ENCODE measurements around the gene RPS6KA2.
A peak's percentile ranks its signal among the peaks of the same experiment; 100 is the strongest.
"Not testable (repeated sequence)": the region's sequence is repeated elsewhere in the genome, so short reads cannot be mapped to it uniquely, and the experiment has no call there.

The RPS6KA2 gene

GRCh38 chr6:166408936-166409755 lies 217.9 kb downstream of the RPS6KA2 start:
- Mint-ChIP-seq H3K36me3 (peaks cover 10 to 16% of the 10 kb centered on the region in 2 donors), H3K4me3 (no peak overlapping the region), H3K27me3 (peaks cover 4 to 6% of the 10 kb centered on the region in 2 donors), H3K4me1 (peaks cover 9 to 10% of the 10 kb centered on the region in 2 donors), H3K27ac (peak overlapping the region; percentile 20), H3K9me3 (no peaks in the 10 kb centered on the region)
- no peak for DNase-seq
- no peak for ATAC-seq (replicated peaks)

- ATAC-seq (replicated peaks) (no peak), DNase-seq (no peak)
- Mint-ChIP-seq H3K4me3 (no peak overlapping the region), H3K36me3 (no peaks in the 10 kb centered on the region), H3K27ac (no peak overlapping the region), H3K27me3 (peaks cover 4 to 6% of the 10 kb centered on the region in 2 donors), H3K9me3 (no peaks in the 10 kb centered on the region), H3K4me1 (peaks cover 9 to 10% of the 10 kb centered on the region in 2 donors)
Measured at GRCh38 chr6:166406197-166406596, 220.9 kb downstream of the RPS6KA2 start.

GRCh38 chr6:166405386-166405785 lies 221.7 kb downstream of the RPS6KA2 start:
- Mint-ChIP-seq H3K4me1 (peaks cover 8 to 15% of the 10 kb centered on the region in 2 donors), H3K36me3 (no peaks in the 10 kb centered on the region), H3K27me3 (peaks cover 4 to 6% of the 10 kb centered on the region in 2 donors), H3K9me3 (no peaks in the 10 kb centered on the region), H3K27ac (peak overlapping the region; percentile 10), H3K4me3 (no peak overlapping the region)
- ATAC-seq (replicated peaks): no peak
- DNase-seq: no peak

GRCh38 chr6:166402582-166403277 lies 224.3 kb downstream of the RPS6KA2 start:
- Mint-ChIP-seq H3K9me3 (peaks cover 0 to 1% of the 10 kb centered on the region in 2 donors), H3K27me3 (peaks cover 17 to 18% of the 10 kb centered on the region in 2 donors), H3K27ac (no peak overlapping the region), H3K4me1 (peaks cover 2 to 7% of the 10 kb centered on the region in 2 donors), H3K36me3 (no peaks in the 10 kb centered on the region), H3K4me3 (no peak overlapping the region)
- DNase-seq (no peak), ATAC-seq (replicated peaks) (no peak)

GRCh38 chr6:166400649-166401250 lies 226.3 kb downstream of the RPS6KA2 start:
- not testable (repeated sequence) for H3K4me1 Mint-ChIP-seq, H3K27ac Mint-ChIP-seq, H3K36me3 Mint-ChIP-seq, H3K9me3 Mint-ChIP-seq, H3K4me3 Mint-ChIP-seq
- ATAC-seq (replicated peaks) (peak; percentile 73 to 90), DNase-seq (peak; percentile 42)
- peaks cover 20% of the 10 kb centered on the region in 2 donors for H3K27me3 Mint-ChIP-seq

- peaks cover 21% of the 10 kb centered on the region in 2 donors for H3K27me3 Mint-ChIP-seq
- DNase-seq (no peak), ATAC-seq (replicated peaks) (no peak)
- no peak overlapping the region for H3K27ac Mint-ChIP-seq
- no peaks in the 10 kb centered on the region for H3K36me3 Mint-ChIP-seq
- no peak overlapping the region for H3K4me3 Mint-ChIP-seq
- H3K9me3 Mint-ChIP-seq: peaks cover 0 to 1% of the 10 kb centered on the region in 2 donors
- peaks cover 2 to 7% of the 10 kb centered on the region in 2 donors for H3K4me1 Mint-ChIP-seq
Measured at GRCh38 chr6:166400181-166400580, 226.9 kb downstream of the RPS6KA2 start.

GRCh38 chr6:166398348-166398747 lies 228.7 kb downstream of the RPS6KA2 start:
- peaks cover 26% of the 10 kb centered on the region in 2 donors for H3K27me3 Mint-ChIP-seq
- H3K4me3 Mint-ChIP-seq: no peak overlapping the region
- no peak overlapping the region for H3K27ac Mint-ChIP-seq
- H3K9me3 Mint-ChIP-seq: peaks cover 0 to 1% of the 10 kb centered on the region in 2 donors
- DNase-seq (no peak), ATAC-seq (replicated peaks) (no peak)
- H3K36me3 Mint-ChIP-seq: no peaks in the 10 kb centered on the region
- peaks cover 2 to 7% of the 10 kb centered on the region in 2 donors for H3K4me1 Mint-ChIP-seq

- Mint-ChIP-seq H3K4me1 (peaks cover 2 to 7% of the 10 kb centered on the region in 2 donors), H3K4me3 (no peak overlapping the region), H3K36me3 (no peaks in the 10 kb centered on the region), H3K27me3 (peaks cover 26 to 29% of the 10 kb centered on the region in 2 donors), H3K9me3 (peaks cover 0 to 1% of the 10 kb centered on the region in 2 donors), H3K27ac (no peak overlapping the region)
- DNase-seq (no peak), ATAC-seq (replicated peaks) (no peak)
Measured at GRCh38 chr6:166397849-166398248, 229.2 kb downstream of the RPS6KA2 start.

- ATAC-seq (replicated peaks): no peak
Measured at GRCh38 chr6:166395778-166396177, 231.3 kb downstream of the RPS6KA2 start.

GRCh38 chr6:166395351-166395750 lies 231.7 kb downstream of the RPS6KA2 start:
- H3K27me3 Mint-ChIP-seq: peaks cover 30 to 36% of the 10 kb centered on the region in 2 donors
- H3K27ac Mint-ChIP-seq: no peak overlapping the region
- H3K4me3 Mint-ChIP-seq: no peak overlapping the region
- no peaks in the 10 kb centered on the region for H3K4me1 Mint-ChIP-seq
- H3K9me3 Mint-ChIP-seq: peaks cover 0 to 1% of the 10 kb centered on the region in 2 donors
- H3K36me3 Mint-ChIP-seq: no peaks in the 10 kb centered on the region
- DNase-seq (no peak), ATAC-seq (replicated peaks) (no peak)

More at GRCh38 chr6:166395778-166396177, 231.3 kb downstream of the RPS6KA2 start:
- Mint-ChIP-seq H3K9me3 (peaks cover 0 to 1% of the 10 kb centered on the region in 2 donors), H3K27ac (no peak overlapping the region), H3K4me1 (peaks cover 2 to 3% of the 10 kb centered on the region in 2 donors), H3K36me3 (no peaks in the 10 kb centered on the region), H3K4me3 (no peak overlapping the region), H3K27me3 (peaks cover 30 to 36% of the 10 kb centered on the region in 2 donors)
- DNase-seq: no peak

GRCh38 chr6:166394036-166394892 lies 232.8 kb downstream of the RPS6KA2 start:
- no peak overlapping the region for H3K4me3 Mint-ChIP-seq
- H3K36me3 Mint-ChIP-seq: no peaks in the 10 kb centered on the region
- no peaks in the 10 kb centered on the region for H3K4me1 Mint-ChIP-seq
- peaks cover 28 to 32% of the 10 kb centered on the region in 2 donors for H3K27me3 Mint-ChIP-seq
- no peak for ATAC-seq (replicated peaks)
- peaks cover 0 to 1% of the 10 kb centered on the region in 2 donors for H3K9me3 Mint-ChIP-seq
- no peak overlapping the region for H3K27ac Mint-ChIP-seq
- DNase-seq: no peak

GRCh38 chr6:166393535-166393823 lies 233.6 kb downstream of the RPS6KA2 start:
- Mint-ChIP-seq H3K4me3 (no peak overlapping the region), H3K27me3 (peaks cover 25 to 28% of the 10 kb centered on the region in 2 donors), H3K27ac (no peak overlapping the region), H3K4me1 (no peaks in the 10 kb centered on the region), H3K36me3 (no peaks in the 10 kb centered on the region), H3K9me3 (peaks cover 0 to 1% of the 10 kb centered on the region in 2 donors)
- no peak for DNase-seq
- ATAC-seq (replicated peaks): no peak

- not testable (repeated sequence) for DNase-seq; H3K4me1 Mint-ChIP-seq; H3K36me3 Mint-ChIP-seq; H3K9me3 Mint-ChIP-seq; ATAC-seq (replicated peaks); H3K4me3 Mint-ChIP-seq
- peak overlapping the region; percentile 31 for H3K27ac Mint-ChIP-seq
- peaks cover 19 to 24% of the 10 kb centered on the region in 2 donors for H3K27me3 Mint-ChIP-seq
Measured at GRCh38 chr6:166392755-166393534, 234.1 kb downstream of the RPS6KA2 start.
